NCI-H524 treated with DMSO at 0.1 percent for 48 hours (cell line): ENCODE measurements around the gene VEZT.
"Not testable (repeated sequence)": the region's sequence is repeated elsewhere in the genome, so short reads cannot be mapped to it uniquely, and the experiment has no call there.

Source experiments
- DNase-seq: peaks from one replicate; lab custom pipeline; 2025; lab: John Stamatoyannopoulos, UW

VEZT gene

DNA sequence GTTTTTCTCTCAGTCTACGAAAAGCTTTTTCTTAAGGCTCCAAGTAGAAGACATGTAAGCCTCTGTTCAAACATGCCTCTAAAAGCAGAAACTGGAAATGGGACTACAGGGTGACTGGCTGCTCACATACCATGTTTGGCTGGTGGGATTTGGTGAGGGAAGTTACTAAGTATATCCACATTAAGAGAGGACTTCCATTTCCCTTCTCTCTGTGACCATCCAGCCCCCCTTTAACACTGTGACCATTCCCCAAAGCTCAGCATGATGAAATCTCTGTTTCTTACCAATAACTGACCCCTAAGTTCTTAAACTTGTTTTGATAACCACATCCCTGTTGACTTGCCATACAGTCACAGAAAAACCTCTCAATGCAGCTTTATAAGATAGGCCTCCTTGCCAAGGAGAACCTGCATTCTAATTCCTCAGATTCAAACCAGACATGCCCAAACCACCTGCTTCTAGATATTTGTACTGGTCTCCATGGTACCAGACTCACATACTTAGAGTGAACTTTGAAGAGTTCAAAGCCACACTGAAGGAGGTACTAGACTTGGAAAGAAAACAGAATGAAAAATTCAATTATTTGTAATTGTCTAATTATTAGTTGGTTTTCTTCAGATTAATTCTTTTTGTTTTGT is 102.2 kb downstream of the VEZT start:
- DNase-seq, result no peak

DNA sequence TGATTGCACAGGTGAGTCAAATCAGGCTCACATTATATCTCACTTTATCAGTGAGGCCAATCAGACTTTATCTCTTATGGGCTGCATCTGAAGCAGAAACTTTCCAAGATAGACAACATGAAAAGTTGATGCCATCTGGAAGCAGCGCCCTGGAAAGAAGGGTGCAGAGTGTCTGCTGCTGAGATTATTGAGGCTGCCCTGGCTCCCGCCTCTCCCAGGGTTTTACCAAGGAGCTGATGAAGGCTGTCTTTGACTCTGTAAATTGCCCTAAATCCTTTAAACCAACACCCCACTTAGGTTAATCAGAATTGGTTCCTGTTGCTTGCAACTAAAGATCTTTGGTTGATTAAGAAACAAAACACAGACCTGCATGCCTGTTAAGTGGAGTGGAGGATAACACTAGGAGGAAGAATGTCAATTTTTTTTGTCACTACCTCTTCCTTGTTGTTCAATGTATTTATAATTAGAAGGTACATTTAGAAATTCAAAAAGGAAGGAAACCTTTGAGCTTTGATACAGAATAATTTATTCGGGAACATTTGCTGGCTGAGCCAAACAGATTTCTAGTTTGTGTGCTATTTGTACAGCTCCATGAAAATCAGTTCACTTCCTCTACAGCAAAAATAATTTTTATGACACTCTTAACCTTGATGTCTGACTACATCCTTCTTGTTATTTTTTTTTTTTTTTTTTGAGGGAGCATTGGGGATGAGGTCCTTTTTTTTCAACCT is 104.1 kb downstream of the VEZT start:
- DNase-seq, result no peak

DNA sequence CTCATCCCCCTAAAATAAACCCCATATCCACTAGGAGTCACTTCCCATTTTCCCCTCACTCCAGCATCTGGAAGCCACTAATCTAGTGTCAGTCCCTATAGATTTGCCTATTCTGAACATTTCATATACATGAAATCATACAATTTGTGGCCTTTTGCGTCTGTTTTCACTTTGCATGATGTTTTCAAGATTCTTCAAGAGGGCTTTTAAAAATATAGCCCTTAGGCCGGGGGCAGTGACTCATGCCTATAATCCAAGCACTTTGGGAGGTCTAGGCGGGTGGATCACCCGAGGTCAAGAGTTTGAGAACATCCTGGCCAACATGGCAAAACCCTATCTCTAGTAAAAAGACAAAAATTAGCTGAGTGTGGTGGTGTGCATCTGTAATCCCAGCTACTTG is 104.7 kb downstream of the VEZT start:
- no peak for DNase-seq

DNA sequence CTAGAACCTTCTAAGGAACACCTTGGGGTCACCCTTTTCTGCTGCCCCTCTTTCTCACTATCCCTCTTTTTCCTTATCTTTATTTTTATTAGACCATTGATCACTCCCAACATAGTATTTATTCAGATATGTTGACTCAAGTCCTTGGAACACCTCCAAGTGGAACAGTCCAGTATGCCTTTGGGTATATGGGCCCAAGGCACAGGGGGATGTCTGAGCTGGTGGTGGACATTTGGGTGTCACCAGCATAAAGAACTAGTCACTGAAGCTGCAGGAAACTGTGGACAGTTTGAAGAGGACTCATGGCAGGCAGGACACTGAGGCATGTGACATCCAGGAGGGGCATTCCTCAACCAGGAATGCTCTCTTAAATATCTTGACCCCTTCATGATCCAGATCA is 105.6 kb downstream of the VEZT start:
- no peak for DNase-seq

- DNase-seq, result not testable (repeated sequence)
Measured at GRCh38 chr12:95324246-95324645, 106.6 kb downstream of the VEZT start.

- no peak for DNase-seq
Measured at GRCh38 chr12:95325501-95325900, 107.9 kb downstream of the VEZT start.

GRCh38 chr12:95326445-95326844 is 108.8 kb downstream of the VEZT start:
- no peak for DNase-seq

- no peak for DNase-seq
Measured at GRCh38 chr12:95326855-95327254, 109.2 kb downstream of the VEZT start.

DNA sequence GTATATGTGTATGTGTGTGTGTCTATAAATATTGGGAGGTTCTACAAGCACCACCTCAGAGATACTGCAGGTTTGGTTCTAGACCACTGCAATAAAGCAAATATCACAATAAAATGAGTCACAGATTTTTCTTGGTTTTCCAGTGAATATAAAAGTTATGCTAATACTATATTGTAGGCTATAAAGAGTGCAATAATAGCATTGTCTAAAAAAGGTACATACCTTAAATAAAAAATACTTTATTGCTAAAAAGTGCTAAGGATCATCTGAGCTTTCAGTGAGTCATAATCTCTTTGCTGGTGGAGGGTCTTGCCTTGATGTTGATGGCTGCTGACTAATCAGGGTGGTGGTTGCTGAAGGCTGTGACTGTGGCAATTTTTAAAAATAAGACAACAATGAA is 111.1 kb downstream of the VEZT start:
- no peak for DNase-seq

GRCh38 chr12:95335948-95336347 is 118.3 kb downstream of the VEZT start:
- no peak for DNase-seq

GRCh38 chr12:95336387-95337067 is 118.9 kb downstream of the VEZT start:
- peak; percentile 50 for DNase-seq

GRCh38 chr12:95337146-95337545 is 119.5 kb downstream of the VEZT start:
- DNase-seq, result no peak

GRCh38 chr12:95339086-95339788 is 121.6 kb downstream of the VEZT start:
- no peak for DNase-seq

- DNase-seq, result no peak
Measured at GRCh38 chr12:95342008-95342407, 124.4 kb downstream of the VEZT start.

DNA sequence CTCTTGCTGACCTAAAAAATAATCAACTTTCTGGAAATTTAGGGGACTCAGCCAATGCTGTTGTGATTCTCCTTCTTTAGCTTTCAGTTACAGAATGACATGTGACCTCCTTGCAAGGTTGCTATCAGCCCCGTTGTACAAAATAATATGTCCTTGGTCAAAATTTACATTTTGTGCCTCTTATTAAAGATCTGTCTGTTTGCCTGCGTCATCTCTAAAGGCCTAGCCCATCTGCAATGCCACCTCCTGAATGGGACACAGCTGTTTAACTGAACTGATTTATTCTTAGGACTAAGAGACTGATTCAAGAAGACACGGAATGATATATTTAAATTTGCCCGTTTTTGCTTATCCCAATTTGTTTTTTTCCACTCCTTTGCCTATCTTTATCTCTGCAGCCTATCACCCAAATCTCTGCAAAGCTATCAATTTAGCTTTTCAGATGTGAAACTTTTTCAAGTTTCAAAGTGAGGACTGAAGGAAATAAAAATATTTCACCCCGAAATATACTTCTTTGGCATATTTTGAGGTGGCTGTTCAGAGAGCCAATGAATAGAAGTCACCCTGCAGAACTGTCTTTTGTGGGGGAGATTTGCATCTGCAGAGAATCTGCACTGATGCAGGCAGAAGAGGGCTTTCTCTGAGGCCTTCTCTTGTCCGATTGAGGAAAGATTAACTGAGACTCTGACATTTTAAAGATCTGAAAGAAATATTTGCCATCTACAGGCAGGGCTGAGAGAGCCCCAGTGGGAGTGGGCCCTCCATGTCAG is 126.0 kb downstream of the VEZT start:
- DNase-seq, result no peak

- no peak for DNase-seq
Measured at GRCh38 chr12:95349291-95349690, 131.7 kb downstream of the VEZT start.

DNA sequence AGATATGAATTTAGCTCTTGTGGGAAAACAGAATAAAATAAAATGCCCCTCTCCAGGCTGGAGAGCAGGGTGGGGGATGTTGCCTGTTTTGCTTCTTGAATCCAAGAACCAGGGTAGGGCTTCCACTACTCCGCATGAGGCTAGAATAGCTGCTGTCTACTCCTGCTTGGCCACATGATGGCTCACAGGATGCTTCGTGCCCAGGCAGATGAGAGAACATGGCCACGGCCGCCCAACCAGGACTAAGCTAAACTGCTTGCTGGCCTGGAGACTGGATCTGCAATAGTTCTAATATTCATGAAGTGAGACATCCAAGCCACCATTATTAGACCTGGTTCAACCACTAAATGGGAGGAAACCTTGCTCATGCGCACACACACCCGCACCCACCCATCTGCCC is 134.1 kb downstream of the VEZT start:
- DNase-seq, result no peak
